Endothelial cell of umbilical vein (primary cell): Measurements from ENCODE around the gene SIM1. TPM values are rescaled to one million over a fixed set of nuclear protein-coding genes. Genes with fewer than 3 reads are reported as not detected.

Experiments used
- BruUV-seq: library from RNA; stranded (reverse); fragments of 400-500 nt; replicated peaks from 2 replicates; lab custom pipeline; 2021; lab: Mats Ljungman, UMichigan
- CTCF ChIA-PET: fragments of 300-600, 350-600 bp; sonication (Branson Sonifier 250); formaldehyde crosslinking; loops from one replicate; lab custom pipeline; 2021; ENCODE audit warnings: antibody characterized with exemption, inconsistent platforms; lab: Charles Lee
- POLR2A ChIA-PET: fragments of 300-600, 350-600 bp; sonication (Branson Sonifier 250); formaldehyde crosslinking; loops from one replicate; lab custom pipeline; 2021; ENCODE audit warnings: antibody characterized with exemption, inconsistent platforms; lab: Charles Lee
- DNase-seq: peaks from one replicate; pipeline ENCODE4 v3.0.0-alpha.2; 2011; ENCODE audit warnings: low read depth, low spot score
- FAIRE-seq: peaks from 2 replicates; lab custom pipeline; 2011; peaks lifted over from hg19 to GRCh38; lab: Jason Lieb, UNC
- H2AFZ ChIP-seq: 2 replicates; pipeline ENCODE4 v1.6.0; 2012; ENCODE audit warnings: low read depth, low read length, control low read depth, inconsistent platforms
- H3K27ac ChIP-seq: 2 replicates; pipeline ENCODE4 v1.5.1; 2011; ENCODE audit warnings: low read depth, mild to moderate bottlenecking, control low read depth, low read length, moderate library complexity; ENCODE audit not compliant: insufficient read depth
- H3K27me3 ChIP-seq, 2 experiments: 2 replicates each; pipeline versions ENCODE4 v1.6.0 to v1.6.1; 2011; ENCODE audit warnings: low read length in 2 of 2, mixed read lengths in 1 of 2; ENCODE audit not compliant: control insufficient read depth in 2 of 2, insufficient read depth in 2 of 2
- H3K36me3 ChIP-seq, 2 experiments: 2 replicates in 1 of 2; 3 replicates in 1 of 2; pipeline ENCODE4 v1.5.1; 2011; ENCODE audit warnings: low read length in 2 of 2, mild to moderate bottlenecking in 1 of 2, moderate library complexity in 1 of 2; ENCODE audit not compliant: control insufficient read depth in 2 of 2, insufficient read depth in 2 of 2; ENCODE audit errors: extremely low read depth in 1 of 2
- H3K4me1 ChIP-seq: 3 replicates; pipeline ENCODE4 v1.5.1; 2011; ENCODE audit warnings: mild to moderate bottlenecking, low read length; ENCODE audit not compliant: control insufficient read depth, insufficient read depth; ENCODE audit errors: extremely low read depth
- H3K4me2 ChIP-seq: 2 replicates; pipeline ENCODE4 v1.6.1; 2011; ENCODE audit warnings: low read length, control low read depth, mixed read lengths; ENCODE audit not compliant: insufficient read depth
- H3K4me3 ChIP-seq, 3 experiments: fragments of 200-600 bp in 1 of 3; sonication (generic), shearing (Covaris generic) in 1 of 3; replicated peaks in 1 of 3; 2 replicates each; pipeline ENCODE4 v1.5.1; 2011 to 2016; ENCODE audit warnings: control low read depth in 3 of 3, low read length in 3 of 3, mild to moderate bottlenecking in 2 of 3, inconsistent platforms in 1 of 3, low read depth in 1 of 3, moderate library complexity in 1 of 3; ENCODE audit not compliant: insufficient read depth in 1 of 3
- H3K79me2 ChIP-seq: 2 replicates; pipeline ENCODE4 v1.6.0; 2012; ENCODE audit warnings: low read length, inconsistent platforms; ENCODE audit not compliant: control insufficient read depth, insufficient read depth
- H3K9ac ChIP-seq: replicated peaks from 2 replicates; pipeline ENCODE3; 2011; ENCODE audit warnings: low read length, control low read depth; ENCODE audit not compliant: insufficient read depth; ENCODE audit errors: extremely low read depth
- H3K9me1 ChIP-seq: replicated peaks from 3 replicates; pipeline ENCODE4 v1.6.0; 2011; ENCODE audit warnings: mild to moderate bottlenecking, low read length; ENCODE audit not compliant: control insufficient read depth, insufficient read depth; ENCODE audit errors: extremely low read depth
- H3K9me3 ChIP-seq: replicated peaks from 2 replicates; pipeline ENCODE4 v1.5.1; 2012; ENCODE audit warnings: low read length, inconsistent platforms; ENCODE audit not compliant: control insufficient read depth, insufficient read depth
- H4K20me1 ChIP-seq: replicated peaks from 2 replicates; pipeline ENCODE3; 2011; ENCODE audit warnings: mild to moderate bottlenecking, low read length; ENCODE audit not compliant: control insufficient read depth, insufficient read depth; ENCODE audit errors: extremely low read depth
- GATA2 ChIP-seq: IDR thresholded peaks from 2 replicates; pipeline ENCODE4 v1.7.0; 2011; ENCODE audit warnings: low read depth, mild to moderate bottlenecking, moderate library complexity, mixed read lengths, low read length; ENCODE audit not compliant: insufficient read length, insufficient read depth
- MYC ChIP-seq: IDR thresholded peaks from one replicate; pipeline ENCODE4 v1.6.1; 2011; ENCODE audit warnings: mild to moderate bottlenecking, low read depth, low read length
- POLR2A ChIP-seq: IDR thresholded peaks from 2 replicates; pipeline ENCODE4 v1.6.1; 2012; ENCODE audit warnings: low read depth, mild to moderate bottlenecking, control low read depth, low read length
- dilution Hi-C: fragments of 300-500 bp; cut with MboI; formaldehyde crosslinking; loops from one replicate; pipeline ENCODE4 v1.15.0; 2019; ENCODE audit warnings: low sequenced_read_pairs; ENCODE audit not compliant: extremely low pct_ligation_motif_present
- intact Hi-C: fragments of 100-400 bp; cut with micrococcal nuclease; formaldehyde crosslinking; loops from one replicate; pipeline ENCODE4 v1.10.0; 2022
- polyA plus RNA-seq, 4 experiments: library from polyadenylated mRNA; depleted of rRNA in 3 of 4; stranded (reverse) in 3 of 4; unstranded in 1 of 4; fragments of >200 nt; gene quantifications; 2 replicates each; pipeline versions ENCODE4 v1.2.1 to v1.2.3, GENCODE V29; 2011 to 2012; ENCODE audit warnings: missing spikeins in 1 of 4
- total RNA-seq: library from RNA; stranded (reverse); gene quantifications from 2 replicates; pipeline ENCODE4 v1.2.3, GENCODE V29; 2021

Gene SIM1
- total and polyA plus RNA-seq, 2 donors (not counting 3 experiments of a cell fraction or from before 2014, with no cell fraction given), result 0.14 to 0.29 TPM

- ChIA-PET CTCF (interaction anchor here (1.0 to 1.7 kb wide), 4 partner anchors 11 to 261 kb away, joined by 3 to 4 read pairs (median 3); no protein-coding TSS in a partner anchor), POLR2A (no interaction called here)
- H3K9me3 ChIP-seq, result no peaks in the 10 kb centered on the region
- H3K4me1 ChIP-seq, result no peaks in the 10 kb centered on the region
- H3K9ac ChIP-seq, result no peak overlapping the region
- FAIRE-seq, result no peak
- H3K4me3 ChIP-seq, result no peak overlapping the region
- no peaks in the 10 kb centered on the region for H3K9me1 ChIP-seq
- H3K4me2 ChIP-seq, result no peak overlapping the region
- H2AFZ ChIP-seq, result no peak overlapping the region
- no peaks in the 10 kb centered on the region for H3K36me3 ChIP-seq
- no peaks in the 10 kb centered on the region for H3K27me3 ChIP-seq
- dilution Hi-C loops (no loop called here), intact Hi-C loops (no loop called here)
- no peaks in the 10 kb centered on the region for H4K20me1 ChIP-seq
- TF ChIP-seq MYC, result no peak
- TF ChIP-seq POLR2A, result no peak
- no peak overlapping the region for H3K27ac ChIP-seq
- H3K79me2 ChIP-seq, result no peaks in the 10 kb centered on the region
- no TSS peak for BruUV-seq
- DNase-seq, result no peak
Measured at GRCh38 chr6:100372326-100373091, 92.2 kb downstream of the SIM1 start.

- Histone ChIP-seq H2AFZ (no peak overlapping the region), H3K27me3 (no peaks in the 10 kb centered on the region), H3K27ac (no peak overlapping the region), H3K36me3 (no peaks in the 10 kb centered on the region), H4K20me1 (no peaks in the 10 kb centered on the region), H3K9me3 (no peaks in the 10 kb centered on the region), H3K4me2 (no peak overlapping the region), H3K9ac (no peak overlapping the region), H3K4me1 (peaks cover under 1% of the 10 kb centered on the region), H3K79me2 (no peaks in the 10 kb centered on the region), H3K4me3 (no peak overlapping the region), H3K9me1 (no peaks in the 10 kb centered on the region)
- dilution Hi-C loops (no loop called here), intact Hi-C loops (no loop called here)
- POLR2A ChIA-PET, result no interaction called here
- no TSS peak for BruUV-seq
- CTCF ChIA-PET, result interaction anchor here (1.3 to 1.7 kb wide), 2 partner anchors 10 to 23 kb away, joined by 3 to 4 read pairs; no protein-coding TSS in a partner anchor
- no peak for FAIRE-seq
- TF ChIP-seq GATA2, result no peak
- DNase-seq, result no peak
Measured at GRCh38 chr6:100371591-100371990, 93.1 kb downstream of the SIM1 start.
